ENCODE measurements around the gene WDR17. TPM values are rescaled to one million over a fixed set of nuclear protein-coding genes. Genes with fewer than 3 reads are reported as not detected.

WDR17 gene
- total and polyA plus RNA-seq, 2 of the 13 experiments (the other 11 are each of a cell fraction or from before 2014, with no cell fraction given), result not detected

DNA sequence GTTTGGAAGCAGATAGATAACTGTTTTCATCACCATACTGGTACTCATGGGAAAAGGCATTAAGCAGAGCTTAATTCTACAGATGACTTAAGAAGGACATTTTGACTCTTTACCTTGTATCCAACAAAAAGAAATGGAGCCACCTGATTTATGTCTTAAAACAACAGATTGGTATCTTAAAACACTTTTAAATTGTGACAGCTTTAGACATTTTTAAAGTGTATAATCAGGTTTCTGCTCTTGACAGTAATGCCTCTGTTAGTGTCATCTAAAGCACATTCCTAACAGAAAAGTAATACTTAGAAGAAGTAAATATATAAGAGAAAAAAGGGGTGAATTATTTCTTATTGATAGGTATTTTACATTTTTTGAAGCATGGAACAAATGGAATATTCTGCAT is 73.9 kb downstream of the WDR17 start:
- Histone ChIP-seq H3K36me3 (replicated peaks in 1 of 2; ENCODE audit: control insufficient read depth in 1 of 2, insufficient read depth in 2 of 2, low read length in 2 of 2) (no peaks in the 10 kb centered on the region), H3K27ac (ENCODE audit: extremely low read length, insufficient read depth, low read length) (no peak overlapping the region), H2AFZ (ENCODE audit: low read length) (no peak overlapping the region), H3K9me3 (ENCODE audit: low read length) (no peaks in the 10 kb centered on the region), H3K27me3 (ENCODE audit: control insufficient read depth in 1 of 2, insufficient read depth in 2 of 2, low read length in 2 of 2) (no peaks in the 10 kb centered on the region), H3K79me2 (ENCODE audit: insufficient read depth, low read length) (no peaks in the 10 kb centered on the region), H4K20me1 (ENCODE audit: insufficient read depth, low read length) (no peaks in the 10 kb centered on the region), H3K9ac (ENCODE audit: insufficient read depth, low read depth, low read length) (no peak overlapping the region), H3K4me3 (replicated peaks in 1 of 3; ENCODE audit: insufficient read depth in 1 of 3, low read depth in 2 of 3, low read length in 3 of 3) (no peak overlapping the region), H3K4me1 (ENCODE audit: insufficient read depth, low read length) (no peaks in the 10 kb centered on the region), H3K4me2 (ENCODE audit: low read depth, low read length) (no peak overlapping the region)
- in situ Hi-C loops (cut with HindIII; ENCODE audit: extremely low pct_ligation_motif_present, low pct_unique_long_range_greater_than_20kb) (loop anchor here (25.0 kb wide), 1 partner anchor 198 kb away; no protein-coding TSS in a partner anchor), intact Hi-C loops (cut with micrococcal nuclease; ENCODE audit: unreplicated experiment) (no loop called here)
- POLR2A ChIA-PET, result no interaction called here
- DNase-seq (ENCODE audit: low spot score), result no peak
- FAIRE-seq, result no peak
- CTCF ChIA-PET (ENCODE audit: low intra/inter-chr PET ratio, low total read pairs), result no interaction called here
- BruUV-seq (replicated peaks), result no TSS peak
- no peak for ATAC-seq
- TF ChIP-seq, protein P1, sequence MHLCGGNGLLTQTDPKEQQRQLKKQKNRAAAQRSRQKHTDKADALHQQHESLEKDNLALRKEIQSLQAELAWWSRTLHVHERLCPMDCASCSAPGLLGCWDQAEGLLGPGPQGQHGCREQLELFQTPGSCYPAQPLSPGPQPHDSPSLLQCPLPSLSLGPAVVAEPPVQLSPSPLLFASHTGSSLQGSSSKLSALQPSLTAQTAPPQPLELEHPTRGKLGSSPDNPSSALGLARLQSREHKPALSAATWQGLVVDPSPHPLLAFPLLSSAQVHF (CRISPR knock-in tag; IDR thresholded peaks at IDR 0.05), result no peak
- TF ChIP-seq SMAD1 (CRISPR knock-in tag; IDR thresholded peaks at IDR 0.05; ENCODE audit: borderline replicate concordance, low read depth) (no peak), ZNF30 (CRISPR knock-in tag; IDR thresholded peaks at IDR 0.05) (no peak), GLI4 (CRISPR knock-in tag; IDR thresholded peaks at IDR 0.05; ENCODE audit: borderline replicate concordance) (no peak), ZNF549 (CRISPR knock-in tag; IDR thresholded peaks at IDR 0.05) (no peak), MATR3 (CRISPR knock-in tag; IDR thresholded peaks at IDR 0.05) (no peak), ZNF773 (CRISPR knock-in tag; IDR thresholded peaks at IDR 0.05; ENCODE audit: borderline replicate concordance) (no peak), ZNF451 (CRISPR knock-in tag; IDR thresholded peaks at IDR 0.05) (no peak), ZNF230 (CRISPR knock-in tag; IDR thresholded peaks at IDR 0.05) (no peak)
- TF ChIP-seq, protein P2, sequence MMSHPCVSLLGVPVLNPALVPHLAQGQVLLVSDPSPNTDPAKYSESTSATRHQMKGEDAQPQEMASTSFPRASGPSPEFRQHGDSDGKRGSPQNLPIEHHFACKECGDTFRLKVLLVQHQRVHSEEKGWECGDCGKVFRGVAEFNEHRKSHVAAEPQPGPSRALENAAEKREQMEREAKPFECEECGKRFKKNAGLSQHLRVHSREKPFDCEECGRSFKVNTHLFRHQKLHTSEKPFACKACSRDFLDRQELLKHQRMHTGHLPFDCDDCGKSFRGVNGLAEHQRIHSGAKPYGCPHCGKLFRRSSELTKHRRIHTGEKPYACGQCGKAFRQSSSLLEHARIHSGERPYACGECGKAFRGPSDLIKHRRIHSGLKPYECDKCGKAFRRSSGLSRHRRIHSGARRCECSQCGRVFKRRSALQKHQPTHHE (CRISPR knock-in tag; IDR thresholded peaks at IDR 0.05; ENCODE audit: borderline replicate concordance), result no peak
- TF ChIP-seq, protein P3, sequence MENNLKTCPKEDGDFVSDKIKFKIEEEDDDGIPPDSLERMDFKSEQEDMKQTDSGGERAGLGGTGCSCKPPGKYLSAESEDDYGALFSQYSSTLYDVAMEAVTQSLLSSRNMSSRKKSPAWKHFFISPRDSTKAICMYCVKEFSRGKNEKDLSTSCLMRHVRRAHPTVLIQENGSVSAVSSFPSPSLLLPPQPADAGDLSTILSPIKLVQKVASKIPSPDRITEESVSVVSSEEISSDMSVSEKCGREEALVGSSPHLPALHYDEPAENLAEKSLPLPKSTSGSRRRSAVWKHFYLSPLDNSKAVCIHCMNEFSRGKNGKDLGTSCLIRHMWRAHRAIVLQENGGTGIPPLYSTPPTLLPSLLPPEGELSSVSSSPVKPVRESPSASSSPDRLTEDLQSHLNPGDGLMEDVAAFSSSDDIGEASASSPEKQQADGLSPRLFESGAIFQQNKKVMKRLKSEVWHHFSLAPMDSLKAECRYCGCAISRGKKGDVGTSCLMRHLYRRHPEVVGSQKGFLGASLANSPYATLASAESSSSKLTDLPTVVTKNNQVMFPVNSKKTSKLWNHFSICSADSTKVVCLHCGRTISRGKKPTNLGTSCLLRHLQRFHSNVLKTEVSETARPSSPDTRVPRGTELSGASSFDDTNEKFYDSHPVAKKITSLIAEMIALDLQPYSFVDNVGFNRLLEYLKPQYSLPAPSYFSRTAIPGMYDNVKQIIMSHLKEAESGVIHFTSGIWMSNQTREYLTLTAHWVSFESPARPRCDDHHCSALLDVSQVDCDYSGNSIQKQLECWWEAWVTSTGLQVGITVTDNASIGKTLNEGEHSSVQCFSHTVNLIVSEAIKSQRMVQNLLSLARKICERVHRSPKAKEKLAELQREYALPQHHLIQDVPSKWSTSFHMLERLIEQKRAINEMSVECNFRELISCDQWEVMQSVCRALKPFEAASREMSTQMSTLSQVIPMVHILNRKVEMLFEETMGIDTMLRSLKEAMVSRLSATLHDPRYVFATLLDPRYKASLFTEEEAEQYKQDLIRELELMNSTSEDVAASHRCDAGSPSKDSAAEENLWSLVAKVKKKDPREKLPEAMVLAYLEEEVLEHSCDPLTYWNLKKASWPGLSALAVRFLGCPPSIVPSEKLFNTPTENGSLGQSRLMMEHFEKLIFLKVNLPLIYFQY (CRISPR knock-in tag; IDR thresholded peaks at IDR 0.05; ENCODE audit: borderline replicate concordance), result no peak
- TF ChIP-seq, protein P4, sequence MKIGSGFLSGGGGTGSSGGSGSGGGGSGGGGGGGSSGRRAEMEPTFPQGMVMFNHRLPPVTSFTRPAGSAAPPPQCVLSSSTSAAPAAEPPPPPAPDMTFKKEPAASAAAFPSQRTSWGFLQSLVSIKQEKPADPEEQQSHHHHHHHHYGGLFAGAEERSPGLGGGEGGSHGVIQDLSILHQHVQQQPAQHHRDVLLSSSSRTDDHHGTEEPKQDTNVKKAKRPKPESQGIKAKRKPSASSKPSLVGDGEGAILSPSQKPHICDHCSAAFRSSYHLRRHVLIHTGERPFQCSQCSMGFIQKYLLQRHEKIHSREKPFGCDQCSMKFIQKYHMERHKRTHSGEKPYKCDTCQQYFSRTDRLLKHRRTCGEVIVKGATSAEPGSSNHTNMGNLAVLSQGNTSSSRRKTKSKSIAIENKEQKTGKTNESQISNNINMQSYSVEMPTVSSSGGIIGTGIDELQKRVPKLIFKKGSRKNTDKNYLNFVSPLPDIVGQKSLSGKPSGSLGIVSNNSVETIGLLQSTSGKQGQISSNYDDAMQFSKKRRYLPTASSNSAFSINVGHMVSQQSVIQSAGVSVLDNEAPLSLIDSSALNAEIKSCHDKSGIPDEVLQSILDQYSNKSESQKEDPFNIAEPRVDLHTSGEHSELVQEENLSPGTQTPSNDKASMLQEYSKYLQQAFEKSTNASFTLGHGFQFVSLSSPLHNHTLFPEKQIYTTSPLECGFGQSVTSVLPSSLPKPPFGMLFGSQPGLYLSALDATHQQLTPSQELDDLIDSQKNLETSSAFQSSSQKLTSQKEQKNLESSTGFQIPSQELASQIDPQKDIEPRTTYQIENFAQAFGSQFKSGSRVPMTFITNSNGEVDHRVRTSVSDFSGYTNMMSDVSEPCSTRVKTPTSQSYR (CRISPR knock-in tag; IDR thresholded peaks at IDR 0.05; ENCODE audit: borderline replicate concordance), result no peak
- TF ChIP-seq, protein P5, sequence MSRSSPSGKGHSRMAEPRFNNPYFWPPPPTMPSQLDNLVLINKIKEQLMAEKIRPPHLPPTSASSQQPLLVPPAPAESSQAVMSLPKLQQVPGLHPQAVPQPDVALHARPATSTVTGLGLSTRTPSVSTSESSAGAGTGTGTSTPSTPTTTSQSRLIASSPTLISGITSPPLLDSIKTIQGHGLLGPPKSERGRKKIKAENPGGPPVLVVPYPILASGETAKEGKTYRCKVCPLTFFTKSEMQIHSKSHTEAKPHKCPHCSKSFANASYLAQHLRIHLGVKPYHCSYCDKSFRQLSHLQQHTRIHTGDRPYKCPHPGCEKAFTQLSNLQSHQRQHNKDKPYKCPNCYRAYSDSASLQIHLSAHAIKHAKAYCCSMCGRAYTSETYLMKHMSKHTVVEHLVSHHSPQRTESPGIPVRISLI (CRISPR knock-in tag; IDR thresholded peaks at IDR 0.05; ENCODE audit: borderline replicate concordance), result no peak
